Left colon (tissue), 2 donors: ENCODE measurements around the gene TMEM126B. TPM values are rescaled to one million over a fixed set of nuclear protein-coding genes. Genes with fewer than 3 reads are reported as not detected.
"Not testable (repeated sequence)": the region's sequence is repeated elsewhere in the genome, so short reads cannot be mapped to it uniquely, and the experiment has no call there.

ENCODE experiments used
- ATAC-seq: fragments of 200-7000 bp; cut with Tn5 transposase; one replicate; pipeline ENCODE4 v1.9.1; 2020; ENCODE audit warnings: mild to moderate bottlenecking, moderate library complexity
- DNase-seq, 2 donors: peaks; one replicate each; pipeline ENCODE4 v3.0.0-alpha.2; 2020
- intact Hi-C, 2 donors: fragments of 100-400 bp; cut with DNase I in 1 of 2; cut with micrococcal nuclease in 1 of 2; formaldehyde crosslinking; loops; one replicate each; pipeline versions ENCODE4 v1.11.2 to v1.14.0; 2022; cut with DNase I, micrococcal nuclease
- long read RNA-seq: library from polyadenylated mRNA; unstranded; transcript quantifications from one replicate; pipeline ENCODE4 v2.0.0, GENCODE V29; 2021
- total RNA-seq, 2 donors: library from RNA; stranded (reverse); fragmentation: NEBNext Ultra II Directional; extraction: Animal tissue kit (Norgen Biotek cat#: 25700); gene quantifications; one replicate each; pipeline ENCODE4 v1.2.1, GENCODE V29; 2021
- donor health status: DM: no; HTN: no; CAD: no.
- donor health status: DM: yes; HTN: yes; CAD: no.

The TMEM126B gene
- total RNA-seq = 10 to 100 TPM; 32.1 to 39.1 TPM
- long read RNA-seq, transcript TMEM126B-201 (5 exons, 989 nt) = minor isoform, 6 of 19 reads
- long read RNA-seq, transcript TMEM126B-202 (6 exons, 1,210 nt) = major isoform, 10 of 19 reads
- long read RNA-seq, partial matches to known transcripts = 0 of 19 reads
- long read RNA-seq, other reads (novel, unspliced or antisense) = 2 of 19 reads

- ATAC-seq (peak; percentile 97), DNase-seq (peak; percentile 98 to 99)
- intact Hi-C loops = no loop called here
These were observed at the start of gene TMEM126B for GRCh38 chr11:85627998-85628770. Gene TMEM126B, plus strand, starts transcription at chr11:85628593. Its CDS starts 15 bp downstream, at chr11:85628608.

GRCh38 chr11:85582111-85582510 is 46.3 kb upstream of the TMEM126B start:
- ATAC-seq = no peak
- DNase-seq = no peak
- intact Hi-C loops = no loop called here

- intact Hi-C loops = no loop called here
- ATAC-seq = no peak
These were observed 39.0 kb upstream of the TMEM126B start for GRCh38 chr11:85589373-85589772.

GRCh38 chr11:85590848-85591483 is 37.4 kb upstream of the TMEM126B start:
- intact Hi-C loops = no loop called here
- DNase-seq (no peak), ATAC-seq (peak; percentile 77)

More at GRCh38 chr11:85589373-85589772, 39.0 kb upstream of the TMEM126B start:
- no peak for DNase-seq

- DNase-seq (no peak), ATAC-seq (peak; percentile 69)
- intact Hi-C loops = no loop called here
These were observed 33.0 kb upstream of the TMEM126B start for GRCh38 chr11:85595285-85595884.

GRCh38 chr11:85596886-85597285 is 31.5 kb upstream of the TMEM126B start:
- ATAC-seq (no peak), DNase-seq (no peak)
- intact Hi-C loops = no loop called here

- DNase-seq (no peak), ATAC-seq (no peak)
- intact Hi-C loops = no loop called here
These were observed 29.3 kb upstream of the TMEM126B start for GRCh38 chr11:85599083-85599482.

- intact Hi-C loops = no loop called here
- ATAC-seq (no peak), DNase-seq (no peak)
These were observed 25.7 kb upstream of the TMEM126B start for GRCh38 chr11:85602526-85603213.

GRCh38 chr11:85603220-85603619 is 25.2 kb upstream of the TMEM126B start:
- no peak for ATAC-seq
- intact Hi-C loops = no loop called here
- DNase-seq = no peak

- ATAC-seq, DNase-seq, intact Hi-C loops: not testable (repeated sequence)
These were observed 22.2 kb upstream of the TMEM126B start for GRCh38 chr11:85606237-85606636.

GRCh38 chr11:85608621-85609020 is 19.8 kb upstream of the TMEM126B start:
- ATAC-seq, intact Hi-C loops: not testable (repeated sequence)

GRCh38 chr11:85609286-85609685 is 19.1 kb upstream of the TMEM126B start:
- ATAC-seq, intact Hi-C loops, DNase-seq: not testable (repeated sequence)

More at GRCh38 chr11:85608621-85609020, 19.8 kb upstream of the TMEM126B start:
- DNase-seq = not testable (repeated sequence)

- DNase-seq, ATAC-seq, intact Hi-C loops: not testable (repeated sequence)
These were observed 16.8 kb upstream of the TMEM126B start for GRCh38 chr11:85611643-85612042.

- DNase-seq (no peak), ATAC-seq (no peak)
- intact Hi-C loops = no loop called here
These were observed 8.9 kb upstream of the TMEM126B start for GRCh38 chr11:85619499-85619898.

- DNase-seq (no peak), ATAC-seq (no peak)
- intact Hi-C loops = no loop called here
These were observed 8.1 kb upstream of the TMEM126B start for GRCh38 chr11:85620256-85620655.

GRCh38 chr11:85626496-85626895 is 1.9 kb upstream of the TMEM126B start:
- intact Hi-C loops = no loop called here
- ATAC-seq = no peak
- DNase-seq = no peak

GRCh38 chr11:85627332-85627997 is 928 bp upstream of the TMEM126B start, which contains the start of gene DLG2:
Gene DLG2, minus strand, starts transcription at chr11:85627344.
- no peak for DNase-seq

GRCh38 chr11:85628771-85629341 is 463 bp downstream of the TMEM126B start:
- peak; percentile 20 for ATAC-seq
- intact Hi-C loops = no loop called here
- peak in 1 of 2 donors; percentile 11 for DNase-seq

More at GRCh38 chr11:85627332-85627997, 928 bp upstream of the TMEM126B start, which contains the start of gene DLG2:
- ATAC-seq = peak; percentile 12
- intact Hi-C loops = no loop called here
